ENCODE data around the gene CDC16.

DNA sequence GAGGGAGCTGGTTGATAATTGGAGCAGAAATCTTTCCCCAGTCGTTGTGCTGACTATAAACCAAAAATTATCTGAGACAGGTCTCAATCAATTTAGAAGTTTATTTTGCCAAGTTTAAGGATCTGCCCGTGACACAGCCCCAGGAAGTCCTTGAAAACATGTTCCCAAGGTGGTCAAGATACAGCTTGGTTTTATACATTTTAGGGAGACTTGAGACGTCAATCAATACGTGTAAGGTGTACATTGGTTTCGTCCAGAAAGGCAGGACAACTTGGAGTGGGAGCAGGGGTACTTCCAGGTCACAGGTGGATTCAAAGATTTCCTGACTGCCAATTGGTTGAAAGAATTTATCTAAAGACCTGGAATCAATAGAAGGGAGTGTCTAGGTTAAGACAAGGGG lies 38.1 kb upstream of the CDC16 start:
- no peak for TF ChIP-seq EP300 (IDR thresholded peaks at IDR 0.05)
- TF ChIP-seq, protein P1, sequence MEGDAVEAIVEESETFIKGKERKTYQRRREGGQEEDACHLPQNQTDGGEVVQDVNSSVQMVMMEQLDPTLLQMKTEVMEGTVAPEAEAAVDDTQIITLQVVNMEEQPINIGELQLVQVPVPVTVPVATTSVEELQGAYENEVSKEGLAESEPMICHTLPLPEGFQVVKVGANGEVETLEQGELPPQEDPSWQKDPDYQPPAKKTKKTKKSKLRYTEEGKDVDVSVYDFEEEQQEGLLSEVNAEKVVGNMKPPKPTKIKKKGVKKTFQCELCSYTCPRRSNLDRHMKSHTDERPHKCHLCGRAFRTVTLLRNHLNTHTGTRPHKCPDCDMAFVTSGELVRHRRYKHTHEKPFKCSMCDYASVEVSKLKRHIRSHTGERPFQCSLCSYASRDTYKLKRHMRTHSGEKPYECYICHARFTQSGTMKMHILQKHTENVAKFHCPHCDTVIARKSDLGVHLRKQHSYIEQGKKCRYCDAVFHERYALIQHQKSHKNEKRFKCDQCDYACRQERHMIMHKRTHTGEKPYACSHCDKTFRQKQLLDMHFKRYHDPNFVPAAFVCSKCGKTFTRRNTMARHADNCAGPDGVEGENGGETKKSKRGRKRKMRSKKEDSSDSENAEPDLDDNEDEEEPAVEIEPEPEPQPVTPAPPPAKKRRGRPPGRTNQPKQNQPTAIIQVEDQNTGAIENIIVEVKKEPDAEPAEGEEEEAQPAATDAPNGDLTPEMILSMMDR (IDR thresholded peaks at IDR 0.05): no peak

All from sigmoid colon (tissue), 4 donors.